Stimulated activated CD4-positive, alpha-beta T cell treated with anti-CD3 and anti-CD28 coated beads, Interleukin-2, amount 100 ng/mL, for 48 hours (primary cell): ENCODE data around the gene GINS1.

Experiments
- DNase-seq, 2 donors: peaks; one replicate each; pipeline ENCODE4 v3.0.0-alpha.2; 2020

The GINS1 gene

DNA sequence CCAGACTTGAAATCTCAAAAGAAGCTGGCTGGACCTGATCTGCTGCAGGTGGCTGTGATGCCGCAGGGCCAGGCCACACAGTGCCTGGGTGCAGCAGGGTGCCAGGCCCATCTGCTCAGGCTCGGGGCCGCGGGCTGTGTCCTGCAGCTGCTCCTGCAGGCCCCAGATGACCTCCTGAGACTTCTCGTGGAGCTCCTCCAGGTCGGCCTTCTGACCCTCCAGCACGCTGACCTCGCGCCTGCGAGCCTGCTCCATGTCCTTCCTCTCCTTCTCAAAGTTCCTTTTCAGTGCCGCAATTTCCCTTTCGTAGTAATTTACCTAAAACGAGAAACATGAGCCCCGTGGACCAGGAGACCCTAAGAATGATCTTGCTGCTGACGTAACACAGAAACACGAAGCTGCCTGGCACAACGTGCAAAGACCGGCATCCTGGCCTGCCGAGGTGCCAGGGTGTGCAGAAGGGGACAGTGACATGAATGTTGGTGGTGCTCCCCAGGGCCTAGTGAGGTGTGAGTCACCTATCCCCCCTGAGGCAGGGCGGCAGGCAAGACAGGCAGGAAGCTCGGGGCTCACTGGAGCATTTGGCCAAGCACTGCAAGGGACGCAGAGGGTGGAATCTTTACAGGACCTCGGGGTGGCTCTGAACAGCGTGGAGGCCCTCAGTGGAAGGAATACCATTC lies 71.6 kb downstream of the GINS1 start:
- no peak for DNase-seq

DNA sequence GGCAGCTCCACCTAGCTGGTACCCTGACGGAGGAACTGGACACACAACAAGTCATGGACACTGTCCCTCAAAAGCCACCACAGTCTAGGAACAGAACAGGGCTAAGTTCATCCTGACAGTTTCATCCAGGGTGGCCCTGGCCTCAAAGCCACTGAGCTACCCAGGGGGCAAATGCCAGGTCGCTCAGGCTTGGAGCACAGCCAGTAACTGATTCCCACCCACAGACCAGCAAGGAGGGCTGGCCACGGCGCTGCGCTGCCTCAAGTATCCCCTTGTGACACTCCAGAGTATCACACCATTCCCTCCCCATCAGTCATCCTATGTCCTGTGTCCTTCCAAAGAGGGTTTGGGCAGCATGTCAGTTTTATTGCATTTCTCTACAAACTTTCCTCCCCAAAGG lies 72.2 kb downstream of the GINS1 start:
- DNase-seq = no peak

DNA sequence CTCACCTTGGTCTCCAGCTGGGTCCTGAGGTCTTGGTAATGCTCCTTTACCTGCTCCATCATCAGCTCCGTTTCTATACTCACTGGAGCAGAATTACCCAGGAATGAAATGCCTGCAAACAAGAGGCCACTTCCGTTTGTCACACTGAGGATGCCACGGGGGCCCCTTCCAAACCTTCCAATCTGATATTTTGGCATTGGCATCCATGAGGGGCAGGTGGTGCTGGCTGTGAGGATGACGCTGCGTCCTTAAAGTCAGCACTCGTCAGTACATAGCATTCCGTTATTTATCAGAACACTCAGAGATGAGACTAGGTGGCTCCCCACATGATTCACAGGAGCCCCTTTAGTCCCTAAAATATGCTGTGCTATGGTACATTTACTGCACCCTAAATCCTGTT lies 72.7 kb downstream of the GINS1 start:
- no peak for DNase-seq

DNA sequence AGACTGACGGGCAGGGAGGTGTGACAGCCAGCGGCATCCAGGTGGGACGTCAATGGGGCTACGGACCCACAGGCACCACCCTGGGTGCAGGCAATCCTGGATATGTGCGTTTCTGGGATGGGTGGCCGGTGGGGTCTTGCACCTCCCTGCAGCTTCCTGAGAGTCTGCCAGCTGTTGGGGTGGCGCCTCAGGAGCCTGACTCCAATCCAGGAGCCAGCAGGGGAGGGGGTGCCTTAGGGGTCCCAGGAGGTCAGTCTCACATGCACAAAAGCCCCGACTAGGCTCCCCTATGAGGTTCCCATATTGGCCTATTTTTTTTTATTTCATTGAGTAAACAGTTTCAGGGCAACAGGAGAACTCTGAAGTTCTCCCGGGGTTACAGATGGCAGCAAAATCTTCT lies 73.3 kb downstream of the GINS1 start:
- no peak for DNase-seq

DNA sequence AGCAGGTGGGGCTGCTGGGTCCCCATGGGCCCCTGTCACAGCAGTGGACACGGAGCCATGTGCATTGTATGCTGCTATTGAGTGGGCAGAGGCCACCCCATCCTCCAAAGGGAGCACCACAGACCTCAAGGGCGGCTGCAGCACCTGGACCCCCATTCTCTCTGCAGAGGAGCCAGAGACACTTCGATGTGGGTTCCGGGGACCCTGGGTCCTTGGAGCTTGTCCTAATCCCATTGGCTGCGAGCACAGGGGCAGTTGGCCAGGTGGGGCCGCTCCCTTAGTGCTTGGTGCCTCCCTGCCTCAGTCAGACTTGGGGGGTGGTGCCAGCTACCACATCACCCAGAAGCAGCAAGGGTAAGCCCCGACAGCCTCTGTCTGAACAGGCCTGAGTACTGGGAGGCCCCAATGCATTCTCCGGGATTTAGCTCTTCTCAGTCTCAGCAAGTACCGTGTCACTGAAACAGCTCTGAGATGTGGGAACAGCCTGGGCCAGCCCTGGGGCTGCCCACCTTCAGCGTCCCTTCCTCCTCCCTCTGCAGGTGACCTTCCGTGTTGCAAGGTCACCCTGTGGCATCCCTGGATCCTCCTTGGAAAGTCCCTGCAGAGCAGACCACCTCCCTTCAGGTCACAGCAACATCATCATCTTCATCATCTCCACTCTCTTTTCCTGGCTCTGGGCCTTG lies 73.9 kb downstream of the GINS1 start:
- no peak for DNase-seq

DNA sequence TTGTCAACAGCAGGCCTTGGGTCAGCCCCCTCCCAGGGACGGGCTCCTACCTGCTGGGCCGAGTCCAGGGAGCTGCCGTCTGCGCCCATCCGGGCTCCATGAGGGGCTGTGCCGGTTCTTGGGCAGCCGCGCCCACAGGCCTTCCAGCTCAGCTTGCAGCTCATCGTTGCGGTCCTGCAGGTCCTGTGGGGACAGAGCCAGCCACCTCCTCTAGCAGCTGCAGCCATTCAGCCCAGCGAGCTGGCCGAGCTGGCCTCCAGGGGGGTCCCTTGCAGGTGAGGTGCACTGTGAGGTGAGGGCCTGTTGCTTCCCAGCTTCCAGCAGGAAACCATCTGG lies 74.4 kb downstream of the GINS1 start:
- DNase-seq = no peak

DNA sequence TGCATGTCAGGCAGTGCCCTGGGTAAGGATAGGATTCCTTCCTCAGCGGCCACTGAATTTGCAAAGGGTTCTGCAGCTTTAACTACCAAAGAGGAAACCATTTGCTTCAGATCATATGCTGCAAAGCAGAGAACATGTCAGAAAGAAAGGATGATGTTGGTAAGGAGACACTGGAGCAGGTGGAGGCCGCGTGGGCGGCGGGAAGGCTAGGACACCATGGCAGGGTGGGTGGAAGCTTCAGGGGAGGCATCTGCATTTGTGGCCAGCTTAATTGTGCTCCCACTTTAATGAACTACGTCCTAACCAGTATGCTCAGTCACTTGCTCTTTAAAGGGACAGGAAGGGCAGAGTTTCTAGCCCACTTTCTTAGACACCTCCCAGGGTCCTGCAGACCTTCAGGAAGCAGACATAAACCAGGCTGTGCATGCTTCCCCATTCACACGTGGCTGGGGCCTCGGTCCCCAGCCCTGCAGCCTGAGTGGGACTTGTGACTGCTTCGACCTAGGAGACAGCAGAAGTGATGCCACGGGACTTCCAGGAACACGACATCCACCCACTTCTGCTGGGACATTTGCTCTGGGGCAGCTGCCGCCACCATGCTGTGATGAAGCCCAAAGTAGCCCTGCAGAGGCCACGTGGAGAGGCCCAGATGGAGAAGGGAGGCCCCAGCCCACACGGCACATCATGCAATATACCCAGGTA lies 76.1 kb downstream of the GINS1 start:
- DNase-seq = no peak

DNA sequence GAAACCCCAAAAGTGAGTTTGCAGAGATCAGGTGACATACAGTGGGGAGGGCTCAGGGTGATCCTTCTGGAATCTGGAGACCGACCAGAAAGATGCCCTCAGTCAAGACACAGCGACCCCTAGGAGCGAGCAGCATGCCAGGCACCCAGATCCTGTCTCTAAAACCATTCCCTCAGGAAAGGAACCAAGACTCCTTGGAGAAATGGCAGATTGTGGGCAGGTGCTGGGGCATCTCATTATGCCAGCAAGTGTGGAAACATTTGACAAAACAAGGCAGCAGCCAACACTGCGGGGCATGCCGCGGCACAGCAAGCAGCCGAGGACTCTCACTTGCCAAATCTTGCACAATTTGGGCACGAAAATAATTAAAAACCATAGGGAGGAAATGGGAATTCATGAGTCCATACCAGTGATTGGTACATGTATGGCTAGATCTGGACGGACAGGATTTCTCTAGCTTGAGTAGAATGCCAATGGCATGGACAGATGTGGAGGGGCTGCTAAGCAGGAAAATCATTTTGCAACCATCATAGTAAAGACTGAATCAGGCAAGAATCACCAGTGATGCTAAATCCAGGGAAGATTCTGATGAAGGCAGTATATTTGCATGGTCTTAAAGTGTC lies 76.9 kb downstream of the GINS1 start:
- DNase-seq = no peak

DNA sequence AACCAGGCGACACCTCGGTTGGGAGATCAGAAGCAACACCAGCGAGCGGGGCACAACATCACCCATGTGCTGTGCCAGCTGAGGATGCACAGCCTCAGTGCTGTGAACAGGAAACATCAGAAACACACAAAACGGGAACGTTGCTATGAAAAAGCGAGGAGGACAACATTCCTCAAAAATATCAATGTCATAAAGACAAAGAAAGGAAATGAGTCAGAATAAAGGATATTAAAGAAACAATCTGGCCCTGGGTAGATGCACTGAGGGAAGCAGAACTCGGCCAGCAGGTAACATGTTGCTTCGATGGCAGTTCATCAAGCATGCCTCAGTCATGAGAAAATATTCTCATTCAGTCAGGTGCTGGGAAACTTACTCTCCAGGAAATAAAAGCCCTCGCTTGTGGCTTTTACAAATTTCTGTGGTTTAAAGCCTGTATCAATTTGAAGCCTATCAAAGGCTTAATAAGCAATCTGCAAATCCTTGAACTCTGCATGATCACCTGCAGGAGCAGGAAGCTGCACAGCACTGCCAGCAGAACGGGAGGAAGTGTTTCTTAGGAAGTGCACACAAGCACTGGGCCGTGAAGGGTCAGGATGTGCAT lies 77.5 kb downstream of the GINS1 start:
- DNase-seq = no peak

DNA sequence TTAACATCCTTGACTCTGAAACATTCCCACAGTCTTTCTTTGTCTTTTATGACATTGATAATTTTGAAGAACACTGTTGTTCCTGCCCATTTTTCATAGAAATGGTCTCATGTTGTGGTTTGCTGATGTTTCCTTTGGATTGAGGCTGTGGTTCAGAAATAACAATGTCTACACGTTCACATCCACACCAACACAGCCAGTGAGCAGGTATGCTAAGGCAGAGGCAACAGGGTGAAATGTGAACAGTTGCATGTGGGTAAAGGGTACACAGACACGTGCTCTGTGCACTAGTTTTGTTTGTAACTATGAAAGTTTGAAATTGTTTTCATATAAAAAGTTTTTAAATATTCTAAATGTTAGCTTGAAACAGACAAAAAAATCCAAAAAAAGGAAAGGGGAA lies 78.4 kb downstream of the GINS1 start:
- DNase-seq = no peak

DNA sequence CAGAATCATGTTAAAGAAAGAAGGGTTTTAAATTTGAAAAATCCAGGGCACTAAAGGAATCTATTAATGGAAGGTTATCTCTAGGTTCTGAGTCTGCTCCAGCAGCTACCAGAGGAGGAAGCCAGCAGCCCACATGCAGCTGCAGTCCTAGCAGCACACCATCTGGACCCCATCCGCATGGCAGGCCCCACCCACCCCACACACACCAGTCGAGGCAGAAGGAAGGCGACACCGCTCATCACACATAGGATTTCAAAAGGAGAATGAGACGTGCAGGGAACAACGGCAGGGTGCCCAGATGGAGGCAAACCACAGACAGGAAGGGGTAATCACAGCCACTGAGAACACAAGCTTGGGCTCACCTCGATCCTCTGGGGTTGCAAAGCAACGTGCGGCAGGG lies 78.9 kb downstream of the GINS1 start:
- DNase-seq = no peak

DNA sequence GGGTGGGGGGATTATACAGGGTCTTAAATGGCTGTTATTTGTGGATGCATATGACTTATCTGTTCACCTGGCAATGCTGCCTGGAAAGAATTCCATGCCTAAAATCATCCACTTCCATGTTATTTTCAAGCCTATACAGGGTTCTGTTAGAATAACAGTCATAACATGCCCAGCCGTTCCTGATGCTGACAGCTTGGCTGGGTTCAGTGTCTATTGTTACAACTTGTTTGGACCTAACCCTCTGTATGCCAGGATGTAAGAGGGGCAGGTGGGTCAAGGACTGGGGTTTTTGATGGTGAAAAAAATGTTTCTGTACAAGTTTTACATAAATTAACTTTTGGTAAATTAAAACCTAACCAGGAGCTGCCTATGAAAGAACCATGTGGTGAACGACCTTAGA lies 79.8 kb downstream of the GINS1 start:
- no peak for DNase-seq

DNA sequence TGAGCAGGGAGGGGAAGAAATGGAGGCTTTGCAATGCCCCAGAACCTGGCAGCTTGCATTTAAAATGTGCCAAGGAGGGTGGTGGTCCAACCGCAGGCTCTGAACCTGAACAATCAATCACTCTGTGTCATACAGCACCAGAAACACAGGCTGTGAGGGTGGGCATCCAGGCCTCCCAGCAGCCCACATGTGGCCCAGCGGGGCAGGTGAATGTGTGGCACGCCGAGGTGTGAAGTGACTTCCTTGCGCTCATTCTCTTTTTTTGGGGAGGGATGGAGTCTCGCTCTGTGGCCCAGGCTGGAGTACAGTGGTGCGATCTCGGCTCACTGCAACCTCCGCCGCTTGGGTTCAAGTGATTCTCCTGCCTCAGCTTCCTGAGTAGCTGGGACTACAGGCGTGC lies 80.5 kb downstream of the GINS1 start:
- DNase-seq = no peak

DNA sequence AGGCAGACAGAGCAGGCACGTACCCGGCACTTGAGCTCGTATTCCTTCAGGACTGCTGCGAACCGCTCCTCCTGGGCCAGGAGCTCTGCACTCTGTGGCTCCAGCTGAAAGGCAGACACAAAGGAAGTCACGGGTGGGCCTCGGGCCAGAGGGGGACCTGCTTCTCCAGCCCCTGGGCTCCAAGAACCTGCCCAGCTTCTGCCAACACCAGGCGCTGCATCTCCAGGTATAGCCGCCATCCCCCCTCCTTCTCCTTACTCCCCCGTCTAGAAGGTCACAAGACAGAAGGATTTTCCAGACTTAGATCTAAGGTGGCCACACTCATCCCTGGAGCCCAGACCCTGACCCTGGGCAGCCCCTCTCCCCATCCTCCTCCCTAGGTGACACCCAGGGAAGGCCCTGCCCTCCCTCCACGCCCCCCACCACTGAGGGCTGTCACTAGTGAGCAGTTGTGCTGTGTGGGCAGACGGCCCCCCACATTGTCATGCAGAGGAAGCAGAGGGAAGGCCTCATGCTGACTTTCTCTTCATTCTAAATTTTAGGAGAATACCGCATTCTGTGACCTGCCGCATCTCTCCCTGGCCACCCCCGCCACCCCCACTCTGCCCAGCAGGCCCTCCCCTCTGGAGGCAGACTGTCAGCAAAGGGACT lies 81.9 kb downstream of the GINS1 start:
- DNase-seq = no peak

DNA sequence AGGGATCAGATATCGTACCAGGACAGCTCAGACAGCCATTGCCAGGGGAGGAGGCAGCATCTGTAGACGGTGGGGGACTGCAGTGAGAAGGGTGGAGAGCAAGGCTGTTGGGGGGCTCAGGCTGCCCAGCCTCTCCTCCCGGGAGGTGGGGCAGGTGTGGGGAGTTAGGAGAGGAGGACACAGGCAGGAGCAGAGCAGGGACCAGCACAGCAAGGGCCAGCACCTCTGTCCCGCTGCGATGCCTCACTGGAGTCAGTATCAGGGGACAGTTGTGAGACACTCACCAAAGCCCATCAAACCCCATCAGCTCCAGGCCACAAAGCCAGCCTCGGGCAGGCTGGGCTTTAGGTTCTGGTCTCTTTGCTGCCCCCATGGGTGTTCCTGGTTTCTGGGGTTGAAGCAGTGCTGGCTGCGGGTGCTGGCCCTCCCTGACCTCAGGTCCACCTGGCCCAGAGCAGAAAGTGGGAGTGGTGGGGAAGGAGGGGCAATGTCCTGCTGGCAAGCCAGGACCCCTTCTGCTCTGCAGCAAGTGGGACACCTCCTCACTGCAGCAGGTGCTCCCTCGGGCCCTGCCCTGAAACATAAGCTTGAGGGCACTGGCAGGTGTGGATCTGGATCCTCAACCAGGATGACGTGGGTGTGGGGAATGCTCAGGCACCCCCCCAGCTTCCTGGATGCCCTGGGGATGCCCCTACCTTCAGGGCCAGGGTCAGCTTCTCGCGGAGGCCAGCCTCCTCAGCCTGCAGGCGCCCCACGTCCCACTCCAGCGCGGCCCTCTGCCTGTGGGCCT lies 83.4 kb downstream of the GINS1 start:
- no peak for DNase-seq

DNA sequence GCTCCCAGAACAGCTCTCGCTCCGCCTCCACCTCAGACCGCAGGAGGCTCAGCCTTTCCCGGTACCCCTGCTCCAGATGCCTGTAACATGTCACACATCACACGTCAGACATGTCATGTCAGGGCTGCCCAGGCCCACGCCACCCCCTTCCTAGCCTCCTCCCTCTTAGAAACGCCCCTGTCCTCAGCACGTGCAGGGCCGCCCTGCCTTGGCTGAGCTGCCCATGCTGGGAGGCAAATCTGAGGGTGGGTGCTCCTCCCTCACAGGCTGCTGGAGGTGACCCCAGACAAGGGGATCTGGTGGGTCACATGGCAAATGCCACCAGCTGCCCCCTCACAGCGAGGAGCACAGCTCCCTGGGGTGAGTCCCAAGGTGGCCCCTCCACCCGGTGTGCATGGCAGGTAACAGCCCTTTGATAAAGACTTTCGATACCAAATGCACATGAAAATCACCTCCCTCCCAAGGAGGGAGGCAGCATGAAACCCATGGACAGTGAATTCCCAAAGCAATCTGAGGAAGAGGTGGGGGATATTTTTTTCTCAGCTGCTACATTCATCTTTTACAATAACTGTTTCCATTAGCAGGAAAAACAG lies 84.1 kb downstream of the GINS1 start:
- no peak for DNase-seq

DNA sequence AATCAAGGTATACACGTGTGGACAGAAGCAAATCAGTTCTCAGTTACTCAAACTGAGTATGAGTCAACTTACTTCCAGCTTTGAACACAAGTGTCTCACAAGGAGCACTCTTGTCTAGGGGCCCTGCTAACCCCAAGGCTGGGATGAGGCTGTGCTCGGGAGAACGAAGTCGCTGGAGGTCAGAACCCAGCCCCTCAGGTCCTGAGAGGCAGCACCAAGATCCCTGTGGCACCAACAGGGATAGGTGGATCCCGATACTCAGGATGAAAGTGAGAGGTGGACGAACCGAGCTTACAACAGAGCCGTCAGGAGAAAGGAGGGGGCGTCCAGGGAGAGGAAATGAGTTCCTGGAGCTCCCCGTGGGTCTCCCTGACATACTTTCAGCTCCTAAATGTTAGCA lies 85.7 kb downstream of the GINS1 start:
- DNase-seq = no peak

DNA sequence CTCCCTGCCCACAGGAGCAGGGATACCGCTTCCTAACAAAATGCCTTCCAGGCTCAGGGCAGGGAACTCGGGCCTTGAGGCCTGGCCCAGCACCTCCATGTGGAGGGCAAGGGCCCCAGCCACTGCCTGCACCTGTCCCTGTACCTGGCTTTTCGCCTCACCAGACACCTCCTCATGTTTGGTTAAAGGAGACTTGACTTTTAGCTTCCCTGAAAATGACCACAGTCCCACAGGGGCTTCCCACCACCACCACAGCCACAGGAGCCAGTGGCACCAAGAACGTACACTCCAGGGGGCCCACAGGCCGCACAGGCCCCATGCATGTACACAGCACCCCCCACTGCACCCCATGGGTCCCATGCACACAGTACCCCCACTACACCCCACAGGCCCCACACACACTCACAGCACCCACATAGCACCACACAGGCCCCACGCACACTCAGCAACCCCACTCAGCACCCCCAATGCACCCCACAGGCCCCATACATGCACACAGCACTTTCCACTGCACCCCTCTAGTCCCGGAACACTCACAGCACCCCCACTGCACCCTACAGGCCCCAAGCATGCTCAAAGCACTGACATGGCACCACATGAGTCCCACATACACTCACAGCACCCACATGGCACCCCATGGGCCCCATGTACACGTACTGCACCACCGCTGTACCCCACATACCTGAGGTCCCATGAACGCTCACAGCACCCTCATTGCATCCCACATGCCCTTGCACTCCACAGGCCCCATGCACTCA lies 86.5 kb downstream of the GINS1 start:
- no peak for DNase-seq

DNA sequence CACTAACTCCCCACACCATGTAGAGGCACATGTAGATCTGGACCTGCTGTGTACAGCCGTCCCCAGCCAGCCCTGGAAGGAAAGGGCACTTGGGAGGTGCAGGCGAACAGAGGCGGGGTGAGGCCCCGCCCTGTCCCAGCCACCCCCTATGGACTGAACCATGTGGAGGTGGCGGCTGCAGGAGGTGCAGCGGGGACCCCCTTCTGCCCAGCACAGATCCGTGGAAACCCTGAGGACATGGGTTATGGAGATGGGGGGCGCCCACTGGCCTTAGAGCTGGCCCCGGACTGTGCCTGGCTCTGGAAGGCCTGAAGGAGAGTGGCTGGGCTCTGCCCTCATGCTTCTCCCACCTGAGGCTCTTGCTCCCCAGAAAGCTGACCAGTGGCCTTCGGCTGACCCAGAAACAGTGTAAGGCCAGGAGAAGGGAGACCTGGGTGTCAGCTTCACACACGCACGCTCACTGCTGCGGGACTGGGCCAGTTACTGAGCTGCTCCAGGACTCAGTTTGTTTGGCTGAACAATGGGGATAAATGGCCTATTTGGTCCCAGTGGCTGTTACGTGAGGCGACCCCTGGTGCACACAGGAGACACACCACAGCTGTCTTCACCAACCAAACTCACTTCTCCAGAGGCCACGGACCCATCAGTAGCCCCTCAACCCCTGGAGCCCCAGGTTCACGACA lies 87.2 kb downstream of the GINS1 start:
- no peak for DNase-seq

DNA sequence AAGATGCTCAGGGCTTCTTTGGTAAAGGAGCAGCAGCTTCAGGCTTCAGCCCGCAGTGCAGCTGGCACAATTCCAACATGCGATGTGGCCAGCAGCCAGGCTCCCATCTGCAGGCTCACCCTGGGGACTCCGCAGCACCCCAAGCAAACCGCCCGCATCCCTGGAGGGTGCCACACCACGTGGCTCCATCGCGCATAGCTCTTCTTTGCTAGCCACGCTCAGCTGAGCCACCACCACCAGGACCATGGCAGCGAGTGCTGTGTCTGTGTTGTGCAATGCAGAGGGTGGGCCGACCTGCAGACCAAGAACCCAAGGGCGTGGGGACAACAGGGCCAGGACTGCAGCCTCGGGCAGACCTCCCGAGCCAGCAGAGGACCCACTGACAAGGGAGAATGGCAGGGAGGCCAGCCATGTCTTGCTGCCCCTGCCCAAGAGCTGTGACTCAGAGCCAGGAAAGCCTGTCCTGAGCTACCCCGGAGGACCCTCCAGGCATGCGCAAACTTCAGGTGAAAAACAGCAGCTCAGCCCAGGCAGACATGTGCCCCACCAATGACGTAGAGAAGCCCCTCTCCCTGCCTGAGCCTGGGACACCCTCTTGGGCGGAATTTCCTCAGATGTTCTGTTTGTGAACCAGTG lies 87.8 kb downstream of the GINS1 start:
- DNase-seq = no peak
